Thyroid gland (tissue), 4 donors: ENCODE measurements around the gene HIVEP3.

Source experiments
- CTCF ChIP-seq, 6 experiments: fragments of 200-600 bp in 3 of 6; fragments of 450-650 bp in 3 of 6; sonication (generic) in 3 of 6; IDR thresholded peaks; one replicate each; pipeline ENCODE4 v1.5.1; 2016 to 2019; ENCODE audit warnings: antibody characterized with exemption in 6 of 6, mild to moderate bottlenecking in 2 of 6, inconsistent platforms in 1 of 6, moderate library complexity in 1 of 6
- POLR2A ChIP-seq, 2 donors: fragments of 450-650 bp; IDR thresholded peaks; one replicate each; pipeline ENCODE4 v1.6.1; 2017; ENCODE audit warnings: antibody characterized with exemption in 2 of 2, mild to moderate bottlenecking in 2 of 2, moderate library complexity in 1 of 2

DNA sequence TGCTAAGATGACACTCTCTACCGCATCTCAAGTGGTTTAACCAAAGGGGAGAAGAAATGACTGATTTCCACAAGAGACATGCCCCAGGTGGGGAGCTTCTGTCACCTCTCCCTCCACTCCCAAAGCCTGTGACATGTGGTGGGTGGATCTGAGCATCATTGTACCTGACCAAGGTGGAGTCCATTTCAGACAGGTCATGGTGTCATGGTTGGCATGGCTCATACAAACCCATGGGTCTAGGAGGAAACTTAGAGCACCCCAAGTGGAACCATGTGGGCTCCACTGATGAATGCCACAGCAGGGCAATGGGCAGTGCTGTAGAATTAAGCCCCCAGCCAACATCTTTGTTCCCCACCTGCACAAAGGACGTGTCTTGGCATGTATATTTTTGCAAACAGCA is 302.7 kb downstream of the HIVEP3 start:
- TF ChIP-seq CTCF (IDR thresholded peaks at IDR 0.05) (no peak), POLR2A (IDR thresholded peaks at IDR 0.05) (no peak)
